ENCODE results near the gene GARRE1. TPM values are rescaled to one million over a fixed set of nuclear protein-coding genes. Genes with fewer than 3 reads are reported as not detected.
"Not testable (repeated sequence)": the region's sequence is repeated elsewhere in the genome, so short reads cannot be mapped to it uniquely, and the experiment has no call there.

Gene GARRE1
- total RNA-seq, 1 experiment from 2014 or later = 16.9 TPM

- H4K20me1 ChIP-seq (ENCODE audit: insufficient read depth); intact Hi-C loops (cut with micrococcal nuclease); CTCF ChIA-PET; ATAC-seq; H3K9ac ChIP-seq (ENCODE audit: low read length); BruUV-seq (replicated peaks); H3K9me2 ChIP-seq (ENCODE audit: insufficient read depth); DNase-seq (ENCODE audit: low read depth, low spot score); H3K27me3 ChIP-seq (ENCODE audit: insufficient read depth, low read length); H3K27ac ChIP-seq (ENCODE audit: low read depth, low read length); H3K4me1 ChIP-seq (ENCODE audit: control insufficient read depth in 1 of 2, insufficient read depth in 2 of 2, low read length in 2 of 2); H3K9me3 ChIP-seq (ENCODE audit: control insufficient read depth in 1 of 2, insufficient read depth in 1 of 2, low read depth in 1 of 2, low read length in 2 of 2); H2AFZ ChIP-seq (ENCODE audit: low read depth, low read length, poor library complexity, severe bottlenecking); H3K4me2 ChIP-seq (ENCODE audit: low read length); H3K4me3 ChIP-seq (replicated peaks in 1 of 2; ENCODE audit: low read depth in 1 of 2, low read length in 2 of 2): not testable (repeated sequence)
- peaks cover 53% of the 10 kb centered on the region for H3K79me2 ChIP-seq (ENCODE audit: insufficient read depth, low read length)
- POLR2A ChIA-PET = interaction anchor here (0.7 kb wide), 1 partner anchor 57 kb away, joined by 5 read pairs; no protein-coding TSS in a partner anchor
- RAD21 ChIA-PET (ENCODE audit: low non-redundant PET in 1 of 2, low total read pairs in 2 of 2, uncharacterized antibody in 2 of 2, unreplicated experiment in 2 of 2) = interaction anchor here in 1 of 2 experiments (0.6 kb wide), 1 partner anchor 37 kb away, joined by 4 read pairs; no protein-coding TSS in a partner anchor
- H3K36me3 ChIP-seq (ENCODE audit: control insufficient read depth in 1 of 2, insufficient read depth in 2 of 2, low read length in 2 of 2) = peaks cover 16 to 23% of the 10 kb centered on the region in 2 experiments; a peak in 2 of 4 replicates
These were observed 49.0 kb upstream of the GARRE1 start for GRCh38 chr19:34205324-34205723.

- Histone ChIP-seq H3K36me3 (ENCODE audit: control insufficient read depth in 1 of 2, insufficient read depth in 2 of 2, low read length in 2 of 2) (peaks cover 20 to 23% of the 10 kb centered on the region in 2 experiments; a peak in 3 of 4 replicates), H3K9ac (ENCODE audit: low read length) (no peak overlapping the region), H3K4me3 (replicated peaks in 1 of 2; ENCODE audit: low read depth in 1 of 2, low read length in 2 of 2) (no peak overlapping the region), H2AFZ (ENCODE audit: low read depth, low read length, poor library complexity, severe bottlenecking) (no peak overlapping the region), H3K9me2 (ENCODE audit: insufficient read depth) (no peaks in the 10 kb centered on the region), H3K27me3 (ENCODE audit: insufficient read depth, low read length) (no peaks in the 10 kb centered on the region), H3K79me2 (ENCODE audit: insufficient read depth, low read length) (peaks cover 46% of the 10 kb centered on the region), H4K20me1 (ENCODE audit: insufficient read depth) (peaks cover 3% of the 10 kb centered on the region; the same call in 1 of the 2 replicates), H3K4me2 (ENCODE audit: low read length) (no peak overlapping the region), H3K27ac (ENCODE audit: low read depth, low read length) (no peak overlapping the region), H3K4me1 (ENCODE audit: control insufficient read depth in 1 of 2, insufficient read depth in 2 of 2, low read length in 2 of 2) (peaks cover 0 to under 1% of the 10 kb centered on the region in 2 experiments; a peak in 2 of 4 replicates), H3K9me3 (ENCODE audit: control insufficient read depth in 1 of 2, insufficient read depth in 1 of 2, low read depth in 1 of 2, low read length in 2 of 2) (no peaks in the 10 kb centered on the region)
- CTCF ChIA-PET = no interaction called here
- intact Hi-C loops (cut with micrococcal nuclease) = no loop called here
- DNase-seq (ENCODE audit: low read depth, low spot score) (no peak), ATAC-seq (no peak)
- BruUV-seq (replicated peaks) = no TSS peak
- RAD21 ChIA-PET (ENCODE audit: low non-redundant PET in 1 of 2, low total read pairs in 2 of 2, uncharacterized antibody in 2 of 2, unreplicated experiment in 2 of 2) = no interaction called here
- POLR2A ChIA-PET = no interaction called here
- TF ChIP-seq ZBTB33 (IDR thresholded peaks at IDR 0.05; ENCODE audit: extremely low read depth, insufficient replicate concordance, low read length) (no peak), ZNF274 (IDR thresholded peaks at IDR 0.05; ENCODE audit: low read depth, low read length) (no peak), FOSL1 (IDR thresholded peaks at IDR 0.05; ENCODE audit: low read depth) (no peak), EZH2phosphoT487 (IDR thresholded peaks at IDR 0.05; ENCODE audit: borderline replicate concordance) (no peak), ATF3 (IDR thresholded peaks at IDR 0.05) (no peak), MAX (IDR thresholded peaks at IDR 0.05) (no peak), TCF7L2 (IDR thresholded peaks at IDR 0.05; ENCODE audit: borderline replicate concordance, extremely low read depth, insufficient read depth, insufficient read length) (no peak), YY1 (IDR thresholded peaks at IDR 0.05; ENCODE audit: extremely low read depth, insufficient replicate concordance, low read depth, low read length) (no peak), POLR2AphosphoS5 (IDR thresholded peaks at IDR 0.05; ENCODE audit: low read depth, low read length) (no peak), SP1 (IDR thresholded peaks at IDR 0.05; ENCODE audit: low read depth) (no peak), SIN3A (IDR thresholded peaks at IDR 0.05; ENCODE audit: low read depth) (no peak)
These were observed 46.0 kb upstream of the GARRE1 start for GRCh38 chr19:34208291-34208884.
